Adipose tissue (tissue), 3 donors: ENCODE measurements around the gene GALC. TPM values are rescaled to one million over a fixed set of nuclear protein-coding genes. Genes with fewer than 3 reads are reported as not detected.

ENCODE experiments used
- H3K27ac ChIP-seq: one replicate; pipeline ENCODE4 v1.5.1; 2013; ENCODE audit warnings: low read depth, low read length
- WGBS, 3 donors: extraction: QIAGEN DNeasy Blood & Tissue Kit; methylation state at CpG; one replicate each; pipeline ENCODE4 v1.1.7; 2013; 5-methylcytosine and 5-hydroxymethylcytosine counted together
- polyA plus RNA-seq, 3 donors: library from polyadenylated mRNA; stranded (reverse); fragments of 200-250 nt; gene quantifications; one replicate each; pipeline ENCODE4 v1.2.3, GENCODE V29; 2013
- donor health status: healthy with polysubstance abuse.
- donor health status: Bipolar disorder and iron deficiency.
- donor health status: healthy.

GALC gene
- polyA plus RNA-seq, 3 donors, result 7.5 to 11.2 (median 8.3) TPM

GRCh38 chr14:87975636-87976035, 17.3 kb downstream of the GALC start:
- no peak overlapping the region for H3K27ac ChIP-seq

GRCh38 chr14:87971010-87971409, 22.0 kb downstream of the GALC start:
- H3K27ac ChIP-seq, result no peak overlapping the region
- 87 to 95% (median 94%) methylated on average over 2 of the region's 2 CpGs for WGBS, 3 donors

- no peak overlapping the region for H3K27ac ChIP-seq
Measured at GRCh38 chr14:87967496-87967895, 25.5 kb downstream of the GALC start.

GRCh38 chr14:87966816-87967215, 26.2 kb downstream of the GALC start:
- H3K27ac ChIP-seq, result no peak overlapping the region
- whole genome bisulfite sequencing, 3 donors, result 88 to 90% (median 89%) methylated on average over 3 of the region's 3 CpGs

- 80 to 94% (median 91%) methylated on average over 2 of the region's 2 CpGs for WGBS, 3 donors
- no peak overlapping the region for H3K27ac ChIP-seq
Measured at GRCh38 chr14:87961246-87961645, 31.7 kb downstream of the GALC start.

GRCh38 chr14:87960013-87960787, 32.8 kb downstream of the GALC start:
- no peak overlapping the region for H3K27ac ChIP-seq
- 91 to 97% (median 94%) methylated on average over 5 of the region's 5 CpGs for WGBS, 3 donors

GRCh38 chr14:87955501-87955900, 37.5 kb downstream of the GALC start:
- WGBS, 3 donors, result 54 to 87% (median 68%) methylated on average over 6 of the region's 6 CpGs
- no peak overlapping the region for H3K27ac ChIP-seq

GRCh38 chr14:87952307-87953094, 40.5 kb downstream of the GALC start:
- 46 to 82% (median 50%) methylated on average over 3 of the region's 3 CpGs for WGBS, 3 donors

GRCh38 chr14:87944987-87945604, 47.9 kb downstream of the GALC start:
- WGBS, 3 donors, result 27 to 31% (median 29%) methylated on average over 4 of the region's 4 CpGs

More at GRCh38 chr14:87952307-87953094, 40.5 kb downstream of the GALC start:
- no peak overlapping the region for H3K27ac ChIP-seq

GRCh38 chr14:87940894-87941293, 52.1 kb downstream of the GALC start:
- H3K27ac ChIP-seq, result no peak overlapping the region
- WGBS, 3 donors, result 92 to 97% (median 95%) methylated on average over 2 of the region's 2 CpGs

More at GRCh38 chr14:87944987-87945604, 47.9 kb downstream of the GALC start:
- no peak overlapping the region for H3K27ac ChIP-seq

- H3K27ac ChIP-seq, result no peak overlapping the region
- WGBS, 3 donors, result 89 to 98% (median 94%) methylated on average over 3 of the region's 3 CpGs
Measured at GRCh38 chr14:87940382-87940781, 52.6 kb downstream of the GALC start.

- WGBS, 3 donors, result 24 to 94% (median 91%) methylated on average over 1 of the region's 1 CpG
- H3K27ac ChIP-seq, result no peak overlapping the region
Measured at GRCh38 chr14:87935886-87936285, 57.1 kb downstream of the GALC start.

- WGBS, 3 donors, result 38 to 50% (median 41%) methylated on average over 5 of the region's 5 CpGs
- no peak overlapping the region for H3K27ac ChIP-seq
Measured at GRCh38 chr14:87935081-87935828, 57.7 kb downstream of the GALC start.

- WGBS, 3 donors, result 83 to 88% (median 85%) methylated on average over 3 of the region's 3 CpGs
- H3K27ac ChIP-seq, result no peak overlapping the region
Measured at GRCh38 chr14:87934185-87934584, 58.8 kb downstream of the GALC start.

GRCh38 chr14:87916886-87917275, 76.1 kb downstream of the GALC start:
- WGBS, 3 donors, result 89 to 93% (median 93%) methylated on average over 6 of the region's 6 CpGs
- no peak overlapping the region for H3K27ac ChIP-seq

GRCh38 chr14:87916103-87916885, 76.7 kb downstream of the GALC start:
- WGBS, 3 donors, result 85 to 88% (median 87%) methylated on average over 29 to 31 of the region's 31 CpGs
- H3K27ac ChIP-seq, result no peak overlapping the region

- WGBS, 3 donors, result 26 to 30% (median 29%) methylated on average over 5 of the region's 5 CpGs
Measured at GRCh38 chr14:87908550-87908949, 84.4 kb downstream of the GALC start.

GRCh38 chr14:87901652-87902051, 91.3 kb downstream of the GALC start:
- H3K27ac ChIP-seq, result no peak overlapping the region

More at GRCh38 chr14:87908550-87908949, 84.4 kb downstream of the GALC start:
- H3K27ac ChIP-seq, result no peak overlapping the region
